K562 (cell line): ENCODE results near the gene MIEN1. TPM values are rescaled to one million over a fixed set of nuclear protein-coding genes. Genes with fewer than 3 reads are reported as not detected.

Experiments
- MYNN ChIP-seq, 2 experiments: sonication (generic); formaldehyde crosslinking in 1 of 2; IDR thresholded peaks; 2 replicates each; pipeline versions ENCODE4 v1.5.0 to v1.6.1; 2016 to 2020; ENCODE audit warnings: antibody characterized with exemption in 1 of 2, missing genetic modification reagents in 1 of 2
- RBFOX2 ChIP-seq: fragments of 200-400 bp; formaldehyde crosslinking; IDR thresholded peaks from 2 replicates; pipeline ENCODE4 v1.6.1; 2017; ENCODE audit warnings: low read depth, mild to moderate bottlenecking, low read length, moderate library complexity
- SMC3 ChIP-seq: conservative IDR thresholded peaks from 2 replicates; pipeline ENCODE4 v1.6.1; 2011; ENCODE audit warnings: low read depth, low read length, improper control_type of control experiment; ENCODE audit not compliant: insufficient read depth
- TBL1XR1 ChIP-seq, 2 experiments: IDR thresholded peaks; 2 replicates each; pipeline ENCODE4 v1.6.1; 2012; ENCODE audit warnings: improper control_type of control experiment in 2 of 2, low read length in 2 of 2, mild to moderate bottlenecking in 1 of 2
- WHSC1 ChIP-seq: IDR thresholded peaks from one replicate; pipeline ENCODE4 v1.6.1; 2012; ENCODE audit warnings: low read length, control low read depth, inconsistent platforms
- XRCC4 ChIP-seq: IDR thresholded peaks from one replicate; pipeline ENCODE4 v1.6.1; 2011; ENCODE audit not compliant: insufficient read depth, insufficient read length; ENCODE audit errors: extremely low read depth
- ZNF695 ChIP-seq: fragments of 450-650 bp; formaldehyde crosslinking; IDR thresholded peaks from 2 replicates; pipeline ENCODE4 v1.4.0; 2020; ENCODE audit warnings: mild to moderate bottlenecking, moderate library complexity
- polyA plus RNA-seq, 8 experiments: library from polyadenylated mRNA; depleted of rRNA in 4 of 8; stranded (reverse) in 5 of 8; unstranded in 3 of 8; fragments of >200 nt; fragmentation: Nextera tagmentation in 2 of 8; fragmentation: Illumina TruSeq in 1 of 8; extraction: Ambion mirVana in 2 of 8; extraction: Trizol in 1 of 8; gene quantifications; 2 replicates each; pipeline versions ENCODE4 v1.2.1 to v1.2.3, GENCODE V29; 2011 to 2014; ENCODE audit warnings: inconsistent platforms in 1 of 8, missing spikeins in 1 of 8
- total RNA-seq, 7 experiments: library from RNA; depleted of rRNA in 6 of 7; stranded (reverse); fragments of >200 nt in 6 of 7; fragmentation: Illumina TruSeq in 2 of 7; extraction: Trizol in 2 of 7; gene quantifications; 2 replicates each; pipeline versions ENCODE4 v1.2.1 to v1.2.3, GENCODE V29; 2011 to 2021; ENCODE audit warnings: low replicate concordance in 1 of 7
- TF ChIP-seq, protein P1 (sequence below), 2 experiments: fragments of 450-650 bp in 1 of 2; sonication (generic) in 1 of 2; formaldehyde crosslinking in 1 of 2; IDR thresholded peaks; 2 replicates each; pipeline versions ENCODE4 v1.7.1 to v1.9.0; 2016 to 2022; ENCODE audit warnings: inconsistent platforms in 1 of 2, mild to moderate bottlenecking in 1 of 2, missing genetic modification reagents in 1 of 2
- TF ChIP-seq, protein P2 (sequence below): fragments of 250-450 bp; sonication (Bioruptor Pico); IDR thresholded peaks from 2 replicates; pipeline ENCODE4 v1.4.0; 2020
- TF ChIP-seq, protein P3 (sequence below): sonication (generic); formaldehyde crosslinking; IDR thresholded peaks from 2 replicates; pipeline ENCODE4 v1.8.1; 2023; ENCODE audit warnings: mild to moderate bottlenecking, missing genetic modification reagents
- TF ChIP-seq, protein P4 (sequence below), 2 experiments: fragments of 450-650 bp; conservative IDR thresholded peaks; 2 replicates each; pipeline ENCODE4 v1.6.1; 2017; ENCODE audit warnings: mild to moderate bottlenecking in 2 of 2, moderate library complexity in 2 of 2

Gene MIEN1
- total and polyA plus RNA-seq, 9 of the 15 experiments (the other 6 are each of a cell fraction or from before 2014, with no cell fraction given), result 61.3 to 142 (median 78.9) TPM

DNA sequence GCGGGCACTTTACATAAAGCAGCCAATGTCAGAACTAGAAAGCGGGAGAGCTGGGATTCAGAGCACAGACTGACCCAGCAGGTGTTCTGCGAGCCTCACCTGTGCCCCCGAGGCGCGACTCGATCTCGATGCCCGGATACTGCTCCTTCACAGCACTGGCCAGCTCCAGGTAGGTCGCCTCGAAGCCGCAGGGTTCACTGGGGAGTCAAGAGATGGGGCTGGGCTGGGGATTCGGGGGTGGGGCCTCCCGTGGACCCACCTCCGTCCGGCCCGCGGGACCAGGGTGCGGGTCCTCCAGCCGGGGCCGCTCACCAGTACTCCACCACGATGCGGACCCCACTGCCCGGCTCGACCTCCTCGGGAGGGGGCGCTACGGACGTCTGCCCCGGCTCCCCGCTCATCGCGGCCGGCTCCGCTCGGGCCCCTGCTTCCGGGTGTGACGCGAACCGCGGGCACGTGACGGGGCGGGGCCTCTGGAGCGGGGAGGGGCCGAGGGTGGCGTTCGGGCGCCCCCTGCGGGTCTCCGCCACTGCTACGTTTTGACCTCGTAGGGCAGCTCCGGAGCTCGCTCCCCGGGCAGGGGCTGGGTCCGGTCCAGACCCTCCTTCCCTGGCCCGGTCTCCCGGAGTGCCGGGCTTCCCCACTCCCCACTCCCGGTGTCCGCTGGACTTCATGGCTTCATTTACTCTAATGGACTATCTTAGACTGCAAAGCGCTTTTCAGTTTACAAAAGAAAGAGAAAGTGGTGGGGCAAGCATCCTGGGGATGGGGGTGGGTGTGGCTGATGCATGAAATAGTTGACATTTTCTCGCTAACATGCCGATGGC, at the start of gene MIEN1 (continued):
- TF ChIP-seq, protein P1, sequence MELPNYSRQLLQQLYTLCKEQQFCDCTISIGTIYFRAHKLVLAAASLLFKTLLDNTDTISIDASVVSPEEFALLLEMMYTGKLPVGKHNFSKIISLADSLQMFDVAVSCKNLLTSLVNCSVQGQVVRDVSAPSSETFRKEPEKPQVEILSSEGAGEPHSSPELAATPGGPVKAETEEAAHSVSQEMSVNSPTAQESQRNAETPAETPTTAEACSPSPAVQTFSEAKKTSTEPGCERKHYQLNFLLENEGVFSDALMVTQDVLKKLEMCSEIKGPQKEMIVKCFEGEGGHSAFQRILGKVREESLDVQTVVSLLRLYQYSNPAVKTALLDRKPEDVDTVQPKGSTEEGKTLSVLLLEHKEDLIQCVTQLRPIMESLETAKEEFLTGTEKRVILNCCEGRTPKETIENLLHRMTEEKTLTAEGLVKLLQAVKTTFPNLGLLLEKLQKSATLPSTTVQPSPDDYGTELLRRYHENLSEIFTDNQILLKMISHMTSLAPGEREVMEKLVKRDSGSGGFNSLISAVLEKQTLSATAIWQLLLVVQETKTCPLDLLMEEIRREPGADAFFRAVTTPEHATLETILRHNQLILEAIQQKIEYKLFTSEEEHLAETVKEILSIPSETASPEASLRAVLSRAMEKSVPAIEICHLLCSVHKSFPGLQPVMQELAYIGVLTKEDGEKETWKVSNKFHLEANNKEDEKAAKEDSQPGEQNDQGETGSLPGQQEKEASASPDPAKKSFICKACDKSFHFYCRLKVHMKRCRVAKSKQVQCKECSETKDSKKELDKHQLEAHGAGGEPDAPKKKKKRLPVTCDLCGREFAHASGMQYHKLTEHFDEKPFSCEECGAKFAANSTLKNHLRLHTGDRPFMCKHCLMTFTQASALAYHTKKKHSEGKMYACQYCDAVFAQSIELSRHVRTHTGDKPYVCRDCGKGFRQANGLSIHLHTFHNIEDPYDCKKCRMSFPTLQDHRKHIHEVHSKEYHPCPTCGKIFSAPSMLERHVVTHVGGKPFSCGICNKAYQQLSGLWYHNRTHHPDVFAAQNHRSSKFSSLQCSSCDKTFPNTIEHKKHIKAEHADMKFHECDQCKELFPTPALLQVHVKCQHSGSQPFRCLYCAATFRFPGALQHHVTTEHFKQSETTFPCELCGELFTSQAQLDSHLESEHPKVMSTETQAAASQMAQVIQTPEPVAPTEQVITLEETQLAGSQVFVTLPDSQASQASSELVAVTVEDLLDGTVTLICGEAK (IDR thresholded peaks at IDR 0.05), result peak; percentile 39; the same call in 1 of the 2 replicates
- TF ChIP-seq, protein P1 (CRISPR knock-in tag; IDR thresholded peaks at IDR 0.05), result no peak
- TF ChIP-seq, protein P2, sequence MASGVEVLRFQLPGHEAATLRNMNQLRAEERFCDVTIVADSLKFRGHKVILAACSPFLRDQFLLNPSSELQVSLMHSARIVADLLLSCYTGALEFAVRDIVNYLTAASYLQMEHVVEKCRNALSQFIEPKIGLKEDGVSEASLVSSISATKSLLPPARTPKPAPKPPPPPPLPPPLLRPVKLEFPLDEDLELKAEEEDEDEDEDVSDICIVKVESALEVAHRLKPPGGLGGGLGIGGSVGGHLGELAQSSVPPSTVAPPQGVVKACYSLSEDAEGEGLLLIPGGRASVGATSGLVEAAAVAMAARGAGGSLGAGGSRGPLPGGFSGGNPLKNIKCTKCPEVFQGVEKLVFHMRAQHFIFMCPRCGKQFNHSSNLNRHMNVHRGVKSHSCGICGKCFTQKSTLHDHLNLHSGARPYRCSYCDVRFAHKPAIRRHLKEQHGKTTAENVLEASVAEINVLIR (CRISPR knock-in tag), result peak; percentile 79
- TF ChIP-seq RBFOX2, result peak; percentile 88
- no peak; the same call in 1 of the 2 replicates for TF ChIP-seq SMC3
- TF ChIP-seq, protein P3, sequence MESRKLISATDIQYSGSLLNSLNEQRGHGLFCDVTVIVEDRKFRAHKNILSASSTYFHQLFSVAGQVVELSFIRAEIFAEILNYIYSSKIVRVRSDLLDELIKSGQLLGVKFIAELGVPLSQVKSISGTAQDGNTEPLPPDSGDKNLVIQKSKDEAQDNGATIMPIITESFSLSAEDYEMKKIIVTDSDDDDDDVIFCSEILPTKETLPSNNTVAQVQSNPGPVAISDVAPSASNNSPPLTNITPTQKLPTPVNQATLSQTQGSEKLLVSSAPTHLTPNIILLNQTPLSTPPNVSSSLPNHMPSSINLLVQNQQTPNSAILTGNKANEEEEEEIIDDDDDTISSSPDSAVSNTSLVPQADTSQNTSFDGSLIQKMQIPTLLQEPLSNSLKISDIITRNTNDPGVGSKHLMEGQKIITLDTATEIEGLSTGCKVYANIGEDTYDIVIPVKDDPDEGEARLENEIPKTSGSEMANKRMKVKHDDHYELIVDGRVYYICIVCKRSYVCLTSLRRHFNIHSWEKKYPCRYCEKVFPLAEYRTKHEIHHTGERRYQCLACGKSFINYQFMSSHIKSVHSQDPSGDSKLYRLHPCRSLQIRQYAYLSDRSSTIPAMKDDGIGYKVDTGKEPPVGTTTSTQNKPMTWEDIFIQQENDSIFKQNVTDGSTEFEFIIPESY (CRISPR knock-in tag), result 0 out of 2 replicates have a peak, but pooled peaks have one; percentile 17
- no peak for TF ChIP-seq ZNF695
- peak in 1 of 2 experiments; percentile 35; a peak in 1 of 4 replicates for TF ChIP-seq TBL1XR1 (IDR thresholded peaks at IDR 0.05; ENCODE audit: low read length in 2 of 2)
- no peak for TF ChIP-seq XRCC4
- peak; percentile 28; the same call in 1 of the 2 replicates for TF ChIP-seq MYNN (IDR thresholded peaks at IDR 0.05)
- TF ChIP-seq MYNN (CRISPR knock-in tag; IDR thresholded peaks at IDR 0.05), result no peak
- TF ChIP-seq, protein P4, sequence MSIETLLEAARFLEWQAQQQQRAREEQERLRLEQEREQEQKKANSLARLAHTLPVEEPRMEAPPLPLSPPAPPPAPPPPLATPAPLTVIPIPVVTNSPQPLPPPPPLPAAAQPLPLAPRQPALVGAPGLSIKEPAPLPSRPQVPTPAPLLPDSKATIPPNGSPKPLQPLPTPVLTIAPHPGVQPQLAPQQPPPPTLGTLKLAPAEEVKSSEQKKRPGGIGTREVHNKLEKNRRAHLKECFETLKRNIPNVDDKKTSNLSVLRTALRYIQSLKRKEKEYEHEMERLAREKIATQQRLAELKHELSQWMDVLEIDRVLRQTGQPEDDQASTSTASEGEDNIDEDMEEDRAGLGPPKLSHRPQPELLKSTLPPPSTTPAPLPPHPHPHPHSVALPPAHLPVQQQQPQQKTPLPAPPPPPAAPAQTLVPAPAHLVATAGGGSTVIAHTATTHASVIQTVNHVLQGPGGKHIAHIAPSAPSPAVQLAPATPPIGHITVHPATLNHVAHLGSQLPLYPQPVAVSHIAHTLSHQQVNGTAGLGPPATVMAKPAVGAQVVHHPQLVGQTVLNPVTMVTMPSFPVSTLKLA (conservative IDR thresholded peaks at IDR 0.05), result peak in 1 of 2 experiments; percentile 89
- no peak for TF ChIP-seq WHSC1
